Activated CD4-positive, CD25-positive, alpha-beta regulatory T cell treated with anti-CD3 and anti-CD28 coated beads, Interleukin-2, amount 50 U/mL, for 16 hours (primary cell): Measurements from ENCODE around the gene PALM2AKAP2.
"Not testable (repeated sequence)": the region's sequence is repeated elsewhere in the genome, so short reads cannot be mapped to it uniquely, and the experiment has no call there.

ENCODE experiments used
- DNase-seq: peaks from one replicate; pipeline ENCODE4 v3.0.0-alpha.2; 2020; ENCODE audit warnings: low read depth, low spot score

PALM2AKAP2 gene

DNA sequence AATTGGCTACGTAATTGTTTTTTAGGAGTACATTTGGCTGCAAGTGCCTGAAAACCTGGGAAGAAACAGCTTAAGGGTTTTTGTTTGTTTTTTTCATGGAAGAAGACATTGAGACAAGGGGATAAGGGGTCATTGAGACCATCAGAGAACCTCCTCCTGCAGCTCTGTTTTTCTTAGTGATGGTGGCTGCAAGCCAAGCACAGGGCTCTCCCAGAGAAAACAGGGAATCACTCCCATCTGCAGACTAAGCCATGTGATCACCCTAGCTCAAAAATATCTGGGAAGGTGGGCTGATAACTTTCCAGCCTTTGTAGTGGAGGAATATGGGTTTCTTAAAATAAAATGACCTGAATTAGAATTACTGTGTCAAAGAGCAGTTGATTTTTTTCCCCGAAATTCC is 25.1 kb downstream of the PALM2AKAP2 start:
- DNase-seq = no peak

DNA sequence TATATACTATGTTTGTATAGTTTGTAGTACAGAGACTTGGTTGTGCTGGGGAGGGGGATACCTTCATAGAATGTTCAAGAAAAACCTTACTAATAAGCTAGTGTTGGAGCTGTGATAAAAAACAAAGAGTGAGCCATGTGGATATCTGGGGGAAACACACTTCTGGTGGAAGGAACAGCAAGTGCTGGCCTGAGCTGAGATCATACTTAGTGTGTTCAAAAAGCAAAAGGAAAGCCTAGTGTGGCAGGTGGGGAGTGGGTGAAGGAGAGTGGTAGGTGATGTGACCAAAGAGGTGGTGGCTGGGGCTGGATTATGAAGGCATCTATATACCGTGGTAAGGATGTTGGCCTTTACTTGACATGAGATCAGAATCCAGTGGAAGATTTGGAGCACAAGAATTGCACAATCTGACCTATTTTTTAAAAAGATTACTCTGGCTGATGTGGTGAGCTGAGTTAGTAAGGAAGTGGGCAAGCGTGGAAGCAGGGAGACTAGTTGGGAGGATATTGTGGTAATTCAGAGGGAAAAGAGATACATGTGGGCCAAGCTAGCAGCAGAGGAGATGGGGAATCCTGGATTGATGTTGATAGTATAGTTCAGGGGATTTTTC is 26.6 kb downstream of the PALM2AKAP2 start:
- DNase-seq = no peak

DNA sequence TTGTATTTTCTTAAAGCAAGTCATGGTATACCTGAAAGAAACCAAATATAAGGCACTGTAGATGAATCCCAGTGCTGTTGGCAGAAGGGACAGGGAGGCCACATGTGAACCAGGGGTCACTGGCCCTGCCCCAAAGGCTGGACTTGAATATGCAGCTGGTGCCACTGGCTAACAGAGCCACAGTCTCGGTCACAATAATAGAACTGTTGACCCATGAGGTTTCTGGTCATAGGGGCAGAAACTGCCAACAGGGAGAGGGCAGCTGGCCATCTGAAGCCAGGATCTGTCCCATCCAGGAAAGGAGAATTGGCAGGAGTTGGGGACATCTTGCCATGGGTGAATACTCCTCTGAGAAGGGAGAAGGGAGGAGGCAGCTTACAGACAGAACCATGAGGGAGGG is 31.9 kb downstream of the PALM2AKAP2 start:
- DNase-seq = no peak

DNA sequence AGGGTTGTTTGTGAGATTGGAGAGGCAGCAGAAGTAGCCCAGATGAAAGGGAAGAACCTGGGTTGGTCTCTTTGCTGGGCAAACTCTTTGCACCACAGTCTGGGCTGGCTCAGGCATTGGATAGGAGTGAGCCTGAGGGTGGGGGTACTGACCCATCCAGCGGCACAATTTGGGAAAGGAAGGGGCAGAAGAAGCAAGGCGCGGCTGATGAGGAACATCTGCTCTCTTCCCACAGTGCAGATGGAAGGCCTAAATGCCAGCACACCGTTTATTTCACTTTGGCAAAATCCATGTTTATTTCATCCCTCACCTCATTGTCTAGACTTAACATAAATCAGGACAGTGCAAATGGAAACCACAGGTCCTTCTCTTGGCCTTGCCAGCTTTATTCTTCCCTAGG is 32.3 kb downstream of the PALM2AKAP2 start:
- no peak for DNase-seq

DNA sequence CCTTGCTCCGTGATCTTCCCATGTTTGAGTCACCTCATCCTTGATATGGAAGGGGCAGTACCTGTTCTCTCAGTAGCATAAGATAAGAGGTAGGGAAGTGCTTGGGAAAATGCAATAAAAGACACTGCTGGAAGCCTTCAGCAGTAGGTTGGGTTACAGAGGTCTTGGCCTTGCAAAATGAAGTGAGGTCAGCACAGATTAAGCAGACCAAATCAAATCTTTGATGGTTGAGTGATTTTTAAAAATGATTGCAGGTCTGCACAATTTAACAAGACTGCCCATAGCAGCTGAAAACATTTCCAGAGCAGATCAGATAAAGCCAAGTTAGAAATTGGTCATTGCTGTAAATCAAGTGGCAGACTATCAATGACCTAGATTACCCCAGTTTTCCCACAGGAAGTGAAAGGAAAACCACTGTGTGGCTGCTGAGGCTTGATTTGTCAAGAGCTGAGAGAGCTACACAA is 32.9 kb downstream of the PALM2AKAP2 start:
- DNase-seq = no peak

DNA sequence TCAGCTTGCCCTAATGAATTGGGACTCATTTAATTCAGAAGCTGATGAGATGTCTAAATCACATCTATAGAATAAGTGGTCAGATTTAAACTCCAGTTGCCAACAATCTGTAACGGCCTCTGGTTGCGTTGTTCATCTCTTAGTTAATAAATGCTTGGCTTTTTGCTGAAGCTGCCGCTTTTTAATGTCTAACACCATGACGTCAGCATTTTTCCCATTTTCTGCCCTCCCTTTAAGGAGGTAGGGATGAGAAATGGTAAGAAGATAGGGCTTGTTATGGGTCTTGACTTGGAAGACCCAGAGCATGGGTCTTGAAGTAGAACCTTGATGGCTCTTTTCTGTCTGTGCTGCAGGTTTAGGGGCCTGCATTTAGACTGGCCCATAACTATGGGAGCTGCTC is 33.3 kb downstream of the PALM2AKAP2 start:
- DNase-seq = no peak

DNA sequence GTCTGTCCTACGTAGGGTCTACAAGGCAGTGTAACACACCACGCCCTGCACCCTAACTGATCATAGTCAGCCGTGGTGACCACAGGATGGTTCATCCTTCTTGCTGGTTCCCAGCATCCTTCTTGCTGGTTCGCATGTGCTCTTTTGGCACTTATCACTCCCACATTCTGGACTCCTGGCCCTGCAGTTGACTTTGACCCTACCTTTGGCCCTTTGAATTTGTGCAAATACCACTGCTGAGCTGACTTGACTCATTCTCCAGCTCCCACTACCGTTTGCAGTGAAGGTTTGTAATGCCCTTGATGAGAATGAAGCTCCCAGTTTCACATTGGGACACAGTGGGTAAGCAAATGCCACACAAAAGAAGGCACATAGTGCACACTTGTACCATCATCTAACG is 33.8 kb downstream of the PALM2AKAP2 start:
- DNase-seq = no peak

DNA sequence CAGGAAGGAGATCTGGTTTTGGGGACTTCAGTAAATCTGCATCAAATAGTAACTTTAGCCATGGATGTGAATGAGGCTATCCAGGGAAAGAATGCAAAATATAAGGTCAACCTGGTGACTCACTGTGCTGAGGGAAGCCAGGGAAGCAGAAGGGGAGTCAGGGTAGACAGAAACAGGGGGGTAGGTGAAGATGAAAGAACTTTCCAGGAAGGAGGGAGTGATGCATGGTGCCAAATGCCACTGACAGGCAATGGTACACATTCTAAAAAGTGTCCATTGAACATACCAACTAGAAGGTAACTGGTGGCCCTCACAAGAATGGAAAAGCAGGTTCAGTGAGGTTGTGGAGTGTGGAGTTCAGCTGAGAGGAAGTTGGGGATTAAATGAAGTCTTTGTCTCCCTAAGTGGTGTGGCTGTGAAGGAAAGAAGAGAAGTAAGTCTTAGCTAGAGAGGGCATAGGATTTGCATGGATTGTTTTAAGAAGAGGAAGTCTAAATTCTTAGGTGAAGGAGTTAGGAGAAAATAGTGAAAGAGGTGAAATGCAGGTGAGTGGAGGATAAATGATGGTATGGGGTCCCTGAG is 35.5 kb downstream of the PALM2AKAP2 start:
- DNase-seq = no peak

DNA sequence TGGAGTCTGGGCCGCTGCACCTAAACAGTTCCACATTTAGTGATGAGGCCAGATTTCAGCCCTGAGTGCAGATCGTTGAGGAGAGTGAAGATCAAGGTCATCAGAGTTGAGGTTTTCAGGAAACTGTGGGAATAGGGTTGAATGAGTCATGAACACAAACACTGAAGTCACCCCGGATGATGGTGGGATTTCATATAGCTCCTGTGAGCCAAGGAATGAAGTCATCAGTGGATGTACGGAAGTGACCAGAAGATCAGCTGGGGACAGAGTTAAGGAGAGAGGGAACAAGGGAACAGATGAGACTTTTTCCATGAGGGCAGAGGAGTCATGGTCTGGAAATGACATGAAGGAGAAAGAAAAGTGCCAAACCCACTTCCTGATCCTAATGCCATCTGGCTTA is 36.5 kb downstream of the PALM2AKAP2 start:
- no peak for DNase-seq

DNA sequence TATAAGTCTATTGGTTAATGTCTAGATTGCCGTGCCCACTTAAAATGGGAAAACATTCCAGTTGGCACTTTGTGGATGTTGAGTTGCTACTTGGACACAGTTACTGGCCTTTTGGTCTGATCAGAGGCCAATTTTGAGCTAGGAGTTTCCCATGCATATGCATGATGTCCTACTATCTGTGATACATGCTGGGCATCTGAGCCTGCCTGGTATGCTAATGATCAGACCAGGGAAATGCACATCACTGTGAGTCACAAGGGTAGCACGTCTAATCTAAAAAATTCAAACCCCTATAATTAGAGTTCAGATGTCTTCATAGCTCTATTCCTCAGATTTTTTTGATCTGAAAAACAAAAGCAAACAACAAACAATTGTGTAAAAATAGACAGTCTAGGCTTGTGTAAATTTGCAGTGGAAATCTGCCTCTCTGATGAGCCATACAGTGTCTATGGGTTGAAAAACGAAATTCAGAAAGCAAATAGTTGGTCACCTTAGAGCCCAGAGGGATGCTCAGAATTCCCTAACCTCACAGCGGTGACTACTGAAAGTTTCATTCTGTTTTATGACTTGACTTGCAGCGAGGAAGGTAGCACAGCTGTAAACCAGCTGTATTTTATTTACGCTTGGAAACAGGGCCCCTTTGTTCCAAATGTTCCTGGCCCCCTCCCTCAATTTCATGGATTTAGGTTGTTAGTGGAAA is 37.3 kb downstream of the PALM2AKAP2 start:
- DNase-seq = no peak

DNA sequence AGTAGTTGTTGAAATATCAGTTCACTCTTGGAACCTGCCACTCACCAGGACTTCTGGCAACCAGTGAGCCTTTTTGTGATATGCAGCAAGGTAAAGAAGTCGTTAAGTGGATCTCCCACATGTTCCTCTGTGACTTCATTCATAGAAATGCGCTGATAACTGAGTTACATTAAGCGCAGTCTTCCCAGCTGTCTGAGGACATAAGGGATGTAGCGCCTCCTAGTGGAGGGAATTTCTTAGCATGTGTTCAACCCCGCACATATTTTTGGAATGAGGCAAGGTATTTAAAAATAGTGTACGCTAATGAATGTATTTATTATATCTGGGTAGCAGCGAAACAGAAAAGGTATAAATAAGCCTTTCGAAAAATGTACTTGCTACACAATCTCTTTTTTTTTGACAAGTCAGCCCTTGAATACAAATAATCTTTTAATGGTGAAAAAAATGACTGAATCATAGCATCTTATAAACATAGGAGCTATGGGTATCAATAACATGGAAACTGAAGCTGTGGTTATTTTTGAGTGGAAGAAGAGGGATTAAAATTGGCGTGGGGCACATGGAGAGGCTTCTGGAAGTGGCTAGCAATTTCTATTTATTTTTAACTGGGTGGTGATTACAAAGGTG is 38.0 kb downstream of the PALM2AKAP2 start:
- no peak for DNase-seq

DNA sequence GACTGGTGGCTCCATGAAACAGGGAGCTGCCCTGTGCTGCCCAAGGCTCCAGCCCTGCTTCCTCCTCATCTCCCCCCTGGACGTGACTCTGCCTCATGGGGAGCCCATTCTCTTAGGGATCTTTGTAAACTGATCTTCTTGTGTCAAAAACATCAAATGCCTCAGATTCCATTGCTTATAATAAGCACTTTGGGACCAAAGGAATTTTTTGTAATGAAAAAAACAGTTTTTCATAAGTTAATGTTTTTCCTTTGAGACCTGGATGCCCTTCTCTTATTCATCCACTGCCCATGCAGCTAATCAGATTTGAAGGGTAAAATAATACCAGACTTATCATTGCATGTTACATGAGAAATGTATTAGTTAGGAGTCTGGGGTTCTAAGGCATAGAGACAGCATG is 41.7 kb downstream of the PALM2AKAP2 start:
- DNase-seq = no peak

DNA sequence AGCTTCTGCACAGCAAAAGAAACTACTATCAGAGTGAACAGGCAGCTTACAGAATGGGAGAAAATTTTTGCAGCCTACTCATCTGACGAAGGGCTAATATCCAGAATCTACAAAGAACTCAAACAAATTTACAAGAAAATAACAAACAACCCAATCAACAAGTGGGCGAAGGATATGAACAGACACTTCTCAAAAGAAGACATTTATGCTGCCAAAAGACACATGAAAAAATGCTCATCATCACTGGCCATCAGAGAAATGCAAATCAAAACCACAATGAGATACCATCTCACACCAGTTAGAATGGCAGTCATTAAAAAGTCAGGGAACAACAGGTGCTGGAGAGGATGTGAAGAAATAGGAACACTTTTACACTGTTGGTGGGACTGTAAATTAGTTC is 45.4 kb downstream of the PALM2AKAP2 start:
- not testable (repeated sequence) for DNase-seq

DNA sequence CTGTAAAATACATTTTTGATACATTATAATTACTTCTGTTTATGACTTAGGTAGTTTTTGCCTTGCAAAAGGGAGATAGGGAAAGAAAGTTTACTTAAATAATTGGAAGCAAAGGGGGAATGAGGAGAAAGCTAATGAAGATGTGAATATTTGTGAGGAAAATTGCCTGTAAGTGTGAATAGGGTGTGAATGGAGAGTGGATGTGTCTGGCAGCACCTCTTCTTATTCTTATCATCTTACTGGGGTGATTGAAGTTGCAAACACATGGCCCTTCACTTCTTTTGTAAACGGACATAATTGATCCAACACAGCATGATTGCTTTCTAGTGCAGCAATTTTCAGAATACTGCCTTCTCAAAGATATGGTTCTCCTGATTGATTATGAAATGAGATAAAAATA is 46.6 kb downstream of the PALM2AKAP2 start:
- no peak for DNase-seq

DNA sequence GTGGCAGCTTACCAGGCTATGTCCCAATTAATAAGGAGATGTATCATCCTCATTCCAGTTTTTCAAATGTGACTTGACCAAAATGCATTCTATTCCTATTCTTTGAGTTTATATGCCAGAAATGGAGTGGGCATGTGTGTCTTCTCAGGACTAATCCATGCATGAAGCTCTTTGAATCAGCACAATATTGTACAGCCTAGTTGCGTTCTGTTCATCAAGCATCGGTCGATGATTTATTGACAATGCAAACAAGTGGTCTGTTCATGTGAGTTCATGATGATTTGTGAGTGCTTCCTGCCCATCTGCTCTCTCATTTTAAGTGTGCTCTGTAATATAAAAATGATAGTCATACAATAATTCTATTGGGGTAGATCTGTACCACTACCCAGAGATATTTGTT is 48.3 kb downstream of the PALM2AKAP2 start:
- DNase-seq = no peak
